Stimulated activated CD4-positive, alpha-beta T cell treated with anti-CD3 and anti-CD28 coated beads, Interleukin-4, amount 100 ng/mL, for 1 hour (primary cell): Measurements from ENCODE around the gene ITIH5.

Source experiments
- DNase-seq: peaks from one replicate; pipeline ENCODE4 v3.0.0-alpha.2; 2020

Gene ITIH5

GRCh38 chr10:7545261-7545660, 121.5 kb downstream of the ITIH5 start:
- no peak for DNase-seq

- DNase-seq: no peak
Observed at GRCh38 chr10:7544203-7544602, 122.6 kb downstream of the ITIH5 start.

GRCh38 chr10:7542189-7542914, 124.4 kb downstream of the ITIH5 start:
- DNase-seq: no peak

GRCh38 chr10:7541137-7542087, 125.4 kb downstream of the ITIH5 start:
- no peak for DNase-seq

GRCh38 chr10:7538970-7539654, 127.7 kb downstream of the ITIH5 start:
- DNase-seq: no peak

- no peak for DNase-seq
Observed at GRCh38 chr10:7537126-7537525, 129.6 kb downstream of the ITIH5 start.

- DNase-seq: no peak
Observed at GRCh38 chr10:7534480-7534852, 132.3 kb downstream of the ITIH5 start.

- DNase-seq: no peak
Observed at GRCh38 chr10:7533657-7534479, 132.9 kb downstream of the ITIH5 start.

- DNase-seq: no peak
Observed at GRCh38 chr10:7532723-7533498, 133.9 kb downstream of the ITIH5 start.

GRCh38 chr10:7529638-7530037, 137.1 kb downstream of the ITIH5 start:
- DNase-seq: no peak

- no peak for DNase-seq
Observed at GRCh38 chr10:7527468-7527867, 139.3 kb downstream of the ITIH5 start.

GRCh38 chr10:7526017-7526400, 140.8 kb downstream of the ITIH5 start:
- DNase-seq: no peak

GRCh38 chr10:7525314-7526016, 141.3 kb downstream of the ITIH5 start:
- peak; percentile 35 for DNase-seq

GRCh38 chr10:7523656-7524055, 143.1 kb downstream of the ITIH5 start:
- DNase-seq: no peak

- no peak for DNase-seq
Observed at GRCh38 chr10:7520507-7521485, 146.0 kb downstream of the ITIH5 start.

GRCh38 chr10:7519351-7519750, 147.4 kb downstream of the ITIH5 start:
- no peak for DNase-seq

GRCh38 chr10:7518693-7519092, 148.1 kb downstream of the ITIH5 start:
- no peak for DNase-seq

- no peak for DNase-seq
Observed at GRCh38 chr10:7515439-7515838, 151.3 kb downstream of the ITIH5 start.

GRCh38 chr10:7513936-7514335, 152.8 kb downstream of the ITIH5 start:
- no peak for DNase-seq

- DNase-seq: no peak
Observed at GRCh38 chr10:7513455-7513854, 153.3 kb downstream of the ITIH5 start.
